ENCODE measurements around the gene PPA1.

DNA sequence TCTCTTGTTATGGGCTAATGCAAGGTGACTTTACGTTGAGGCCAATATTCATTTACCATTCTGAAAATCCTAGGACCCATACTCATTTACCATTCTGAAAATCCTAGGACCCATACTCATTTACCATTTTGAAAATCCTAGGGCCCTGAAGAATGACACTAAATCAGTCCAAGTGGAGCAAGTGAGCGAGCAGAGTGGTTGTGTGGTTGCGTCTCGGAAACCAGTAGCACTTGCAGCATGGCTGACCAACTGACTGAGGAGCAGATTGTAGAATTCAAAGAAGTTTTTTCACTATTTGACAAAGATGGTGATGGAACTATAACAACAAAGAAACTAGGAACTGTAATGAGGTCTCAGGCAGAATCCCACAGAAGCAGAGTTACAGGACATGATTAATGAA lies 69.8 kb downstream of the PPA1 start:
- TF ChIP-seq, protein P1, sequence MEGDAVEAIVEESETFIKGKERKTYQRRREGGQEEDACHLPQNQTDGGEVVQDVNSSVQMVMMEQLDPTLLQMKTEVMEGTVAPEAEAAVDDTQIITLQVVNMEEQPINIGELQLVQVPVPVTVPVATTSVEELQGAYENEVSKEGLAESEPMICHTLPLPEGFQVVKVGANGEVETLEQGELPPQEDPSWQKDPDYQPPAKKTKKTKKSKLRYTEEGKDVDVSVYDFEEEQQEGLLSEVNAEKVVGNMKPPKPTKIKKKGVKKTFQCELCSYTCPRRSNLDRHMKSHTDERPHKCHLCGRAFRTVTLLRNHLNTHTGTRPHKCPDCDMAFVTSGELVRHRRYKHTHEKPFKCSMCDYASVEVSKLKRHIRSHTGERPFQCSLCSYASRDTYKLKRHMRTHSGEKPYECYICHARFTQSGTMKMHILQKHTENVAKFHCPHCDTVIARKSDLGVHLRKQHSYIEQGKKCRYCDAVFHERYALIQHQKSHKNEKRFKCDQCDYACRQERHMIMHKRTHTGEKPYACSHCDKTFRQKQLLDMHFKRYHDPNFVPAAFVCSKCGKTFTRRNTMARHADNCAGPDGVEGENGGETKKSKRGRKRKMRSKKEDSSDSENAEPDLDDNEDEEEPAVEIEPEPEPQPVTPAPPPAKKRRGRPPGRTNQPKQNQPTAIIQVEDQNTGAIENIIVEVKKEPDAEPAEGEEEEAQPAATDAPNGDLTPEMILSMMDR (conservative IDR thresholded peaks at IDR 0.05; ENCODE audit: low read length), result no peak
- TF ChIP-seq EZH2phosphoT487 (IDR thresholded peaks at IDR 0.05; ENCODE audit: borderline replicate concordance), result no peak
